ENCODE measurements around the gene DOHH.
"Not testable (repeated sequence)": the region's sequence is repeated elsewhere in the genome, so short reads cannot be mapped to it uniquely, and the experiment has no call there.

The DOHH gene

GRCh38 chr19:3455393-3455955 is 45.0 kb downstream of the DOHH start:
- TF ChIP-seq CTCF (IDR thresholded peaks at IDR 0.05; ENCODE audit: low read depth, low read length): no peak
- TF ChIP-seq POLR2A (IDR thresholded peaks at IDR 0.05; ENCODE audit: extremely low read depth, insufficient read length): no peak
- TF ChIP-seq, protein P1, sequence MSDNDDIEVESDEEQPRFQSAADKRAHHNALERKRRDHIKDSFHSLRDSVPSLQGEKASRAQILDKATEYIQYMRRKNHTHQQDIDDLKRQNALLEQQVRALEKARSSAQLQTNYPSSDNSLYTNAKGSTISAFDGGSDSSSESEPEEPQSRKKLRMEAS (IDR thresholded peaks at IDR 0.05; ENCODE audit: low read depth, low read length): no peak
- no peak for TF ChIP-seq MYC (IDR thresholded peaks at IDR 0.05; ENCODE audit: low read depth, low read length)
- DNase-seq (ENCODE audit: low read depth): no peak
- no peak overlapping the region for H3K4me3 ChIP-seq (ENCODE audit: low read depth, low read length)

- no peak for TF ChIP-seq CTCF (IDR thresholded peaks at IDR 0.05; ENCODE audit: low read depth, low read length)
- TF ChIP-seq MYC (IDR thresholded peaks at IDR 0.05; ENCODE audit: low read depth, low read length): no peak
- no peak for TF ChIP-seq POLR2A (IDR thresholded peaks at IDR 0.05; ENCODE audit: extremely low read depth, insufficient read length)
- TF ChIP-seq, protein P1 (IDR thresholded peaks at IDR 0.05; ENCODE audit: low read depth, low read length): no peak
- no peak overlapping the region for H3K4me3 ChIP-seq (ENCODE audit: low read depth, low read length)
- no peak for DNase-seq (ENCODE audit: low read depth)
Measured at GRCh38 chr19:3454656-3455392, 45.6 kb downstream of the DOHH start.

DNA sequence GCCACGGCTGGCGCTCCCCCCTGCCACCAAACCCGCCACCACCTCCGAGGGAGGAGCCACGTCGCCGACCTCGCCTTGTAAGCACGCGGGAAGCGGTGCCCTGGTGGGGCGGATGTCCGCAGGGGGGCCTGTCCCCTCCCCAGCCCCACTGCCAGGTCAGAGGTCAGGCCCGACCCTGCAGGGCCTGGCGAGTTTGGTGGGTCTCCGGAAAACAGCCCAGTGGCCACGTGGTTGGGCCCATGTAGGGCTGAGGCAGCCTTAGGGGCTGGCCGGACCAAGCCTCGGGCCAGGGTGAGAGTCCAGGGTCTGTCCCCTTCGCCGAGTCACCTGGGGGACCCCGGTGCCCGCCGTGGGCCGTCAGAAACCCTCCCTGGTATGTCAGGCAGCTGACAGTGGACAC is 46.6 kb downstream of the DOHH start:
- DNase-seq (ENCODE audit: low read depth): no peak
- TF ChIP-seq POLR2A (IDR thresholded peaks at IDR 0.05; ENCODE audit: extremely low read depth, insufficient read length) (no peak), CTCF (IDR thresholded peaks at IDR 0.05; ENCODE audit: low read depth, low read length) (no peak), MYC (IDR thresholded peaks at IDR 0.05; ENCODE audit: low read depth, low read length) (no peak)
- TF ChIP-seq, protein P1 (IDR thresholded peaks at IDR 0.05; ENCODE audit: low read depth, low read length): no peak
- no peak overlapping the region for H3K4me3 ChIP-seq (ENCODE audit: low read depth, low read length)

DNA sequence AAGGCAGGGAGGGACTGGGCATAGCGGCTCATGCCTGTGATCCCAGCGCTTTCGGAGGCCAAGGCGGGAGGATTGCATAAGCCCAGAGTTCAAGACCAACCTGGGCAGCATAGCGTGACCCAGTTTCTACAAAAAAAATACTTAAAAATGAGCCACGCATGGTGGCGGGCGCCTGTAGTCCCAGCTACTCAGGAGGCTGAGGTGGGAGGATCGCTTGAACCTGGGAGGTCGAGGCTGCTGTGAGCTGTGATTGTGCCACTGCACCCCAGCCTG is 47.6 kb downstream of the DOHH start:
- H3K4me3 ChIP-seq (ENCODE audit: low read depth, low read length); DNase-seq (ENCODE audit: low read depth): not testable (repeated sequence)

- no peak for DNase-seq (ENCODE audit: low read depth)
- no peak for TF ChIP-seq POLR2A (IDR thresholded peaks at IDR 0.05; ENCODE audit: extremely low read depth, insufficient read length)
- no peak for TF ChIP-seq MYC (IDR thresholded peaks at IDR 0.05; ENCODE audit: low read depth, low read length)
- TF ChIP-seq, protein P1 (IDR thresholded peaks at IDR 0.05; ENCODE audit: low read depth, low read length): no peak
- no peak for TF ChIP-seq CTCF (IDR thresholded peaks at IDR 0.05; ENCODE audit: low read depth, low read length)
- no peak overlapping the region for H3K4me3 ChIP-seq (ENCODE audit: low read depth, low read length)
Measured at GRCh38 chr19:3452171-3452941, 48.1 kb downstream of the DOHH start.

DNA sequence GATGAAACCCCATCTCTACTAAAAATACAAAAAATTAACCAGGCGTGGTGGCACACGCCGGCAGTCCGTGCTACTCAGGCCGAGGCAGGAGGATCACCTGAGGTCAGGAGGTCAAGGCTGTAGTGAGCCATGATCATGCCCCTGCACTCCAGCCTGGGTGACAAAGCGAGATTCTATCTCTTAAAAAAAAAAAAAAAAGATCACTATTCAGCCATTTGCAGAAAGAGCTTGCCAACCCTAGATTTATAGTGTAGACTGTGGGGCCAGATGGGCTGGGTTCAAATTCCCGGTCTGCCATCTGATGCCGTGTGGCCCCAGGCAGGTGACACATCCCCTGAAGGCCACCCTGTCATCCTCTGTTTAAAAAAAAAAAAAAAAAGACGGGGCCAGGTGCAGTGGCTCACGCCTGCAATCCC is 49.0 kb downstream of the DOHH start:
- DNase-seq (ENCODE audit: low read depth): no peak
- no peak overlapping the region for H3K4me3 ChIP-seq (ENCODE audit: low read depth, low read length)
- TF ChIP-seq POLR2A (IDR thresholded peaks at IDR 0.05; ENCODE audit: extremely low read depth, insufficient read length) (no peak), CTCF (IDR thresholded peaks at IDR 0.05; ENCODE audit: low read depth, low read length) (no peak), MYC (IDR thresholded peaks at IDR 0.05; ENCODE audit: low read depth, low read length) (no peak)
- TF ChIP-seq, protein P1 (IDR thresholded peaks at IDR 0.05; ENCODE audit: low read depth, low read length): no peak
